BJ (cell line): ENCODE measurements around the gene HOXD10. TPM values are rescaled to one million over a fixed set of nuclear protein-coding genes. Genes with fewer than 3 reads are reported as not detected.

Experiments
- CTCF ChIA-PET: fragments of 350-600 bp; formaldehyde crosslinking; extraction: SDS; loops from one replicate; lab custom pipeline; 2021; ENCODE audit warnings: antibody characterized with exemption, inconsistent platforms; lab: Yijun Ruan, JAX
- POLR2A ChIA-PET: fragments of 300-600 bp; sonication (Branson Sonifier 250); formaldehyde crosslinking; extraction: SDS; loops from one replicate; lab custom pipeline; 2021; ENCODE audit warnings: antibody characterized with exemption; lab: Charles Lee
- DNase-seq: peaks from one replicate; pipeline ENCODE4 v3.0.0-alpha.2; 2011; ENCODE audit warnings: low read depth
- H3K27me3 ChIP-seq: 2 replicates; pipeline ENCODE4 v1.6.0; 2011; ENCODE audit warnings: low read length; ENCODE audit not compliant: control insufficient read depth, insufficient read depth
- H3K36me3 ChIP-seq: 2 replicates; pipeline ENCODE4 v1.5.1; 2011; ENCODE audit warnings: low read length; ENCODE audit not compliant: control insufficient read depth, insufficient read depth
- H3K4me3 ChIP-seq: 2 replicates; pipeline ENCODE4 v1.5.1; 2011; ENCODE audit warnings: low read depth, mild to moderate bottlenecking, control low read depth, low read length
- CTCF ChIP-seq: IDR thresholded peaks from 2 replicates; pipeline ENCODE4 v1.5.1; 2011; ENCODE audit warnings: low read depth, mild to moderate bottlenecking, control low read depth, inconsistent platforms, low read length, moderate library complexity; ENCODE audit not compliant: insufficient read depth
- polyA plus RNA-seq: library from polyadenylated mRNA; depleted of rRNA; stranded (reverse); fragments of >200 nt; gene quantifications from 2 replicates; pipeline ENCODE4 v1.2.3, GENCODE V29; 2011

The HOXD10 gene
- polyA plus RNA-seq, 1 experiment = 11.0 TPM

GRCh38 chr2:176149481-176149938, 32.9 kb downstream of the HOXD10 start:
- Histone ChIP-seq H3K36me3 (no peaks in the 10 kb centered on the region), H3K4me3 (no peak overlapping the region), H3K27me3 (peaks cover 61% of the 10 kb centered on the region)
- POLR2A ChIA-PET = no interaction called here
- DNase-seq = no peak
- TF ChIP-seq CTCF = no peak
- CTCF ChIA-PET = no interaction called here

- DNase-seq = no peak
- TF ChIP-seq CTCF = no peak
- Histone ChIP-seq H3K36me3 (no peaks in the 10 kb centered on the region), H3K4me3 (no peak overlapping the region), H3K27me3 (peaks cover 59% of the 10 kb centered on the region)
- CTCF ChIA-PET = interaction anchor here (1.7 to 2.0 kb wide), 2 partner anchors 9 to 488 kb away, joined by 5 to 19 read pairs; no protein-coding TSS in a partner anchor
- POLR2A ChIA-PET = no interaction called here
Observed at GRCh38 chr2:176149939-176150583, 33.5 kb downstream of the HOXD10 start.

- POLR2A ChIA-PET = no interaction called here
- TF ChIP-seq CTCF = no peak
- H3K27me3 ChIP-seq = peaks cover 59% of the 10 kb centered on the region
- CTCF ChIA-PET = interaction anchor here (0.8 to 2.0 kb wide), 5 partner anchors 10 to 488 kb away, joined by 3 to 19 read pairs (median 3); no protein-coding TSS in a partner anchor
- no peaks in the 10 kb centered on the region for H3K36me3 ChIP-seq
- H3K4me3 ChIP-seq = no peak overlapping the region
- DNase-seq = no peak
Observed at GRCh38 chr2:176150584-176151441, 34.2 kb downstream of the HOXD10 start.

GRCh38 chr2:176151442-176152287, 35.1 kb downstream of the HOXD10 start, which contains the start of gene HOXD4:
HOXD4 (plus strand) TSS chr2:176151550; CDS start chr2:176151634, 84 bp downstream.
- ChIA-PET CTCF (interaction anchor here (0.8 to 2.0 kb wide), 5 partner anchors 11 to 487 kb away, joined by 3 to 19 read pairs (median 3); no protein-coding TSS in a partner anchor), POLR2A (no interaction called here)
- Histone ChIP-seq H3K4me3 (no peak within 1 kb of the TSS), H3K27me3 (peaks cover 57% of the 10 kb centered on the region), H3K36me3 (no peaks in the 10 kb centered on the region)
- DNase-seq = no peak
- TF ChIP-seq CTCF = no peak
